NCI-H446 (cell line): Measurements from ENCODE around the gene CADM1.

Experiments used
- DNase-seq, 2 experiments: peaks; one replicate each; lab custom pipeline; 2025; lab: John Stamatoyannopoulos, UW

CADM1 gene

DNA sequence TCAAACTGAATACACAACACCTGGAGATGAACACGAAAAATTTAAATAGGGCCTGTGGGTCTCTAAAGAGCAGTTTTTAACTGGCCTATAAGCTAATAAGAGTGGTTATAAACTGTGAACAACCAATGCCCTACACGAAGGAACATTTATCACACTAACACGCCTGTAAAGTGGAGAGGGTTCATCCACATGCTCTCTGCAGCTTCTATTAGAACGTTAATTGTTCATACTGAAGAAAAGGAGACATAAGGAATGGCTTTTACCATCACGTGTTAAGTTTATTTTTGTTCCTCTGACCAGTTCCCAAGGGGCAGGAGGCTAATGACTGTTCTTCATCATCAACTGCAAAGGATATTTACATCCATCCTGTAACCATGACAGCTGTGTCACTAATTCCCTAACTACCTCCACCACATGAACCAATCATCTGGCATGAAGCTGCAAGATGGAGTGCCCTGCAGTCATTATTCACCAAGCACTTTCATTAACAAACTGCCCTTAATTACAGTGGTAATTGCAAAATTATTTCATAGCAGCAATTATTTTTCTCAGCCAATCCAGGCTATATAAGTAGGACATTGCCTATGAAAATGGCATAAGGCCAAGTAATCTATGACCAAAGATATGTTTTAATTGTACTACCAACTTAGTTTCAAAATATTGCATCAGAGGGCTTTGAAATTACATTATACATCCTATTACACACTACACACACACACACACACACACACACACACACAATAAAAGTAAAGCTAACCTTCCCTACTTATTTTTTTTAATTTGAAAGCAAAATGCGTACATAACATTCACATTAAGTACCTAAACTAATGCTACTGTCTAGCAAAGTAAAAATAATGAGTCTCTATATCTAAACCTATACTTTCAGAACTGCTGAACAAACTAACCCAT, 186.7 kb downstream of the CADM1 start:
- no peak for DNase-seq

DNA sequence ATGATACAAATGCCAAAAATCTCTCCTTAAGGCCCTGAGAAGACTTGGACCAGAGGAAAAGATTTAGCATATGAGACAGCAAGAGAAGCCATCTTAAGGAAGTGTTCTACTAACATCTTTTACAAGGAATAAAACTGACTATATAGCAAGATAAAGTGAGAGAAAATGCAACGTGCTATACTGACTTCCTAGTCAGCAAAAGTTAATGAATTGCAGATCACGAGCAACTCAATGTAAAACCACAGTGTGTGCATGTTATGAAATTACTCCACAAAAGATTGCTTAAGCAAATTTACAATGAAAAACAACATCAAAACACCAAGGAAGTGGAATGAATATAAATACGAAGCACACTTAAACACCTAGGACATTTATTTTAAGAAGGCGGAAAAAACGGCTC, 187.5 kb downstream of the CADM1 start:
- no peak for DNase-seq

GRCh38 chr11:115314330-115314920, 189.8 kb downstream of the CADM1 start:
- DNase-seq = no peak

GRCh38 chr11:115313224-115313838, 190.9 kb downstream of the CADM1 start:
- no peak for DNase-seq

- no peak for DNase-seq
Observed at GRCh38 chr11:115311949-115312348, 192.3 kb downstream of the CADM1 start.

- DNase-seq = no peak
Observed at GRCh38 chr11:115306689-115307088, 197.5 kb downstream of the CADM1 start.

DNA sequence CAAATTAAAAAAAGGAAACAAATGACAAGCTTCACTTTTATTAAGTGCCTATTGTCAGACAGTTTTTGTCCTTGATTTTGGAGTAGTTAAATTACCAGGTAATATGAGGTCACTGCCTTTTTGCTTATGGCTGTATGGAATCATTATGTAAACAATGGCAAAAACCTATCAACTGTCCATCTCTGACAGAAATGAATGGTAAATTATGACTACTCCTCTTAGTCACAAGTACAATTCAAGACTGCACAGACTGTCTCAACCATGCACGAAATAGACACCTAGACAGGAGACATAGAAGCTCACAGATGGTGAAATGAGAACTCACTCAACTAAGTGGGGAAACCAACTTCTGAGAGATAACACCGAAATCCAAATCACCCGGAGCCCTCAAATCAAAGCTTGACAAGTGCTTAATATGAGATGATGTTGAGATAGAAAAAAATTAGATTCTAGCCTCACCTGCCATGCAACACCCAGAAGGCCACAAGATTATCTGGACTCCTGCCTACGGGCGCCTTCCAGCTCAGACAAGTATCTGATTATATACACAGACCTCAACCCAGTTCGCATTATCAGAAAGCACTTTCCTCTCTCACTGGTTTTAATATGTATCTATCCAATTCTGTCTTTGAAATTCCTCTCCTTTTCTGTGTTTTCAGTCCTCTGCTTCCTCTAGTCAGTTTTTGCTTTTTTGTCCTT, 199.3 kb downstream of the CADM1 start:
- DNase-seq = no peak

GRCh38 chr11:115303929-115304531, 200.2 kb downstream of the CADM1 start:
- no peak for DNase-seq

DNA sequence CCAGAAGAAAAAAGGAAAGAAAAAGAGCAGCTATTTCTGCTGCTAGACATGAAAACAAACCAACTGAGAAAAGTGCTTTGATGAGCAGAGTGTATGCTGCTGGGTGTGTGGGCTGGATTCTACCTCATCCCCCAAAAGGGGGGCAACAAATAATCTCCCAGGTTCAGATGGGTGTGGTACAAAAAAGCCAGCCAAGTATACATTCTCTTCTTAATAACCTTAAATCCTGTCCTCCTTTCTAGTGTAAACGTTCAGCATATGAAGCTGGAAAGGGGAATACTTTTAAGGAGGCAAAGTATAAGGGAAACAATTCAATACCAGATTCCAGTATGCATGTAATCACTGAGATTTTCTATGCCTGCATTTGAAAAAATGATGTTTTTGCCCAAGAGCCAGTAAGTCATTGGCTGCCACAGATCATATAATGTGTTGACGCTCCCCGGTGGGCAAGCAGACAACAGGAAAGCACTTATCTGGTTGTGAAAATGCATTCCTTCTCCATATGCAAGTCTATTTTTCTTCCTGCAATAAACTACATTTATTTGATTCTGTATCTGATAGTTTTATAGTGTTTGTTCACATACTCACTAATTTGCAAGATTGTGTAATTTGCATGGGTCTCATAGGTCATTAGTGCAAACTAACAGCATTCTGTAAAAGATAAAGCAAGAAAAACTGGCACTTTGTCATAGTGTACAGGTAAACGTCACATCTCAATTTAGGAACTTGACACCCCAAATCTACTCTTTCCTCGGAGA, 201.1 kb downstream of the CADM1 start:
- DNase-seq = no peak

GRCh38 chr11:115300660-115301428, 203.4 kb downstream of the CADM1 start:
- DNase-seq = no peak

GRCh38 chr11:115298300-115299012, 205.8 kb downstream of the CADM1 start:
- no peak for DNase-seq

- no peak for DNase-seq
Observed at GRCh38 chr11:115297330-115297729, 206.9 kb downstream of the CADM1 start.

GRCh38 chr11:115291325-115291724, 212.9 kb downstream of the CADM1 start:
- DNase-seq = no peak

- DNase-seq = no peak
Observed at GRCh38 chr11:115290893-115291292, 213.3 kb downstream of the CADM1 start.

DNA sequence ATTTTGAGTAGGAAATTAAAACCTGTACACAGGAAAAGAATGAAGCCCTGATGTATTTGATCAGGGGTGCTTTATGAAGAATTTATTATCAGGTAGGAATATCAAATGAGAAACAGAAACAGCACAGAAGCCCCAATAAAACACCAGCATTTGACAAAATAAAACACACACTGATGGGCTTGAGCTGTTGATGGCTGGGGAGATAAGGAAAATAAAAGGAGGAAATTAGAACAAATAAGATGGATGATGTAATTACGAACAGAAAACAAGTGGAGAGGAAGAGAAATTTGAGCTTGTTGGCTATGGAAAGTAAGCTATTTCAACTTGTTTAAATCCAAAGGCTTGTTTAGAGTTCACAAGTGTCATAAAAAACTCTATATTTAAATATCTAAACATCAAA, 213.7 kb downstream of the CADM1 start:
- DNase-seq = no peak

GRCh38 chr11:115287266-115287665, 216.9 kb downstream of the CADM1 start:
- no peak for DNase-seq

DNA sequence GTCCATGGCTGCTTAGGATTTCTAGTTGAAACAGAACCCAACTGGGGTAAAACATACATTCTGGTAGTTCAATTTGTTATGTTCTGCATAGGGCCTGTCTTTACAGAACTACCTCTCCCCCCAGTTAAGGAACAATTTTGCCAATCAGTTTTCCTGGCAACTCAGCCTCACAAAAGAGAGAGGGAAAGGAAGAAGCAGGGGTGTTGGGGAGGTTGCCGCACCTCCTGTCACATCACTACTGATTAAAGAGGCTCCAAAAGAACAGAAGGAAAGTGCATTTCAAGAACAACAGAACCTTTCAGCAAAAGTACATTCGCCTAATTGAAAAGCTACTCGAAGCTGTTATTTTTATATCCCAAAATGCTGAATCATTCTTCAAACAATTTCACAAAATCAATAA, 217.6 kb downstream of the CADM1 start:
- no peak for DNase-seq

GRCh38 chr11:115284773-115285172, 219.4 kb downstream of the CADM1 start:
- DNase-seq = peak; percentile 54 to 84

DNA sequence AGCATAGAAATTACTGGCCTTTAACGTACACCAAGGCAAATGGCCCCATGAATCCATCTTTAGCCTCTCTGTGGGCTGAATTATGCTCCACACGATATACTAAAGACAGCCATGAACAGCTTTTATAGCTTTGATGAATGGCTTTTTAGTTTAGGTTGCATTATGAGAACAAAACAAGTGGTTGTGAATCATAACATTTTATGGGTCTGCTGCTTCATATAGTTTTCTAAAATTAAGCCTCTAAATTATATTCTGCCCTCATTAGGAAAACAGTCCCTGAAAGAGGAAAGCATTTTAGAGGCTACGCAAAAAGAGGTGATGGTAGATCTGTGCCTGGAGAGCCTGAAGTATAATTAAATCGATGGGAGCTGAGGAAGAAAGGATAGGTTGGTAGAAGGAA, 221.3 kb downstream of the CADM1 start:
- DNase-seq = no peak

- no peak for DNase-seq
Observed at GRCh38 chr11:115280775-115281174, 223.4 kb downstream of the CADM1 start.
